Measurements from ENCODE around the gene S1PR5. TPM values are rescaled to one million over a fixed set of nuclear protein-coding genes. Genes with fewer than 3 reads are reported as not detected.

Gene S1PR5
- total RNA-seq, 1 donor from 2014 or later, result 6.7 TPM

DNA sequence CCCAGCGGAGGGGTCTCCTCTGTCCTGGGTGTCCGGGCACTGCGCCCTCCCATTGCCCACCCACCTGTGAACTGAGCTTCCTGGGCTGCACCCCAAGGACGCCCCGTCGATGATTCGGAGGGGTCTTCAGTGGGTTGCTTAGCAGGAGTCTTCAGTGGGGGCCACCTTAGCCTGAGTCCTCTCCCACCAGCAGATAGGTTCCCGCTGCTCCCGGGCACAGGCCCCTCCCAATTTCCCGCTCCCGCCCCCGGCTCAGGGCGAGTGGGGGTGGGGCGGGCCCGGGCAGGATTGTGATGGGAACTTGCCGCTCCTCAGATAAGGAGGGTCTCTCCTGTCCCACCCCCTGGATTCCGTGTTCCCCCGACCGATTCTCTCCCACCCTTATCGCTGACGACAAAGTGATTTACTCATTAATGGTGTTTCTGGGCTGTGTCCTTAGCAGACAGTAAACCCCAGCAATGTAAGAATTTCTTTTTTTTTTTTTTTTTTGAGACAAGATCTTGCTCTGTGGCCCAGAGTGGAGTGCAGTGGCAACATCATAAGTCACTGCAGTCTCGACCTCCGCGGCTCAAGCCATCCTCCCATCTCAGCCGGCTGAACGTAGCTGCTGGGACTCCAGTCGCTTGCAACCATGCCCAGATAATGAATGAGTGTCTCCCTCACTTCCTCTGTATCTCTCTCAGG, 655 bp upstream of the S1PR5 start:
- peak overlapping the region; percentile 64 for H3K27ac Mint-ChIP-seq (ENCODE audit: unreplicated experiment)
- no peaks in the 10 kb centered on the region for H3K27me3 Mint-ChIP-seq (ENCODE audit: low read depth)
- H3K4me1 Mint-ChIP-seq (ENCODE audit: low read depth), result peaks cover 31% of the 10 kb centered on the region
- no peak for DNase-seq (ENCODE audit: low spot score)
- no peaks in the 10 kb centered on the region for H3K9me3 Mint-ChIP-seq (ENCODE audit: low read depth)
- no peaks in the 10 kb centered on the region for H3K36me3 Mint-ChIP-seq (ENCODE audit: low read depth)
- TF ChIP-seq, protein P1, sequence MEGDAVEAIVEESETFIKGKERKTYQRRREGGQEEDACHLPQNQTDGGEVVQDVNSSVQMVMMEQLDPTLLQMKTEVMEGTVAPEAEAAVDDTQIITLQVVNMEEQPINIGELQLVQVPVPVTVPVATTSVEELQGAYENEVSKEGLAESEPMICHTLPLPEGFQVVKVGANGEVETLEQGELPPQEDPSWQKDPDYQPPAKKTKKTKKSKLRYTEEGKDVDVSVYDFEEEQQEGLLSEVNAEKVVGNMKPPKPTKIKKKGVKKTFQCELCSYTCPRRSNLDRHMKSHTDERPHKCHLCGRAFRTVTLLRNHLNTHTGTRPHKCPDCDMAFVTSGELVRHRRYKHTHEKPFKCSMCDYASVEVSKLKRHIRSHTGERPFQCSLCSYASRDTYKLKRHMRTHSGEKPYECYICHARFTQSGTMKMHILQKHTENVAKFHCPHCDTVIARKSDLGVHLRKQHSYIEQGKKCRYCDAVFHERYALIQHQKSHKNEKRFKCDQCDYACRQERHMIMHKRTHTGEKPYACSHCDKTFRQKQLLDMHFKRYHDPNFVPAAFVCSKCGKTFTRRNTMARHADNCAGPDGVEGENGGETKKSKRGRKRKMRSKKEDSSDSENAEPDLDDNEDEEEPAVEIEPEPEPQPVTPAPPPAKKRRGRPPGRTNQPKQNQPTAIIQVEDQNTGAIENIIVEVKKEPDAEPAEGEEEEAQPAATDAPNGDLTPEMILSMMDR (IDR thresholded peaks at IDR 0.05), result no peak
- H3K4me3 Mint-ChIP-seq (ENCODE audit: unreplicated experiment), result peak overlapping the region; percentile 62

DNA sequence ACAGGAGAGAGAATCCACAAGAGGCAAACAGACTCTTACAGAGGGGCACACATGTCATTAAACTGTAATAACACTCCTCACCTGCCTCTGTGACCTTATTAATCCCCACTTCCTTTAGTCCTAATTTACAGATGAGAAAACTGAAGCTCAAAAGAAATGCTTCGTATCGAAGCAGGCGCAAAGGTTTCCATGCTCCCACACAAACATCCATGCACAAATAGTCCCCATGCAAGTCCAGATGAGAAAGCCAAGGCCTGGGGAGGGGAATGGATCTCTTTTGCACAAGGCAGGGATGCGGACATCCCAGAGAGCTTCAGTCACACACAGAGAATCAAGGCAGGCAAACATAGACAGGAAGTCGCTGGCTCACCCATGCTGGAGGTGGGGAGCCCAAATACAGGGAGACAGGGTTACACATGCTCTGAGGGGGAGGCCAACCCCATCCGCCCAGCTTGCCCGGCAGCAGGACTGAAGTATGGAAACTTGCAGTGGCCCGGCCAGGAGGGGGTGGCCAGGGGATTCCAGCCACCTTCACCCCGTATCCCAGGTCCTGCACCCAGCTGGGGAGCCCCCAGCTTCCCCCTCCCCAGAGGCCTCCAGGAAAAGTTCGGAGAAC, 468 bp downstream of the S1PR5 start:
- TF ChIP-seq, protein P1 (IDR thresholded peaks at IDR 0.05), result no peak
- no peaks in the 10 kb centered on the region for H3K36me3 Mint-ChIP-seq (ENCODE audit: low read depth)
- no peaks in the 10 kb centered on the region for H3K9me3 Mint-ChIP-seq (ENCODE audit: low read depth)
- peak overlapping the region; percentile 79 for H3K4me3 Mint-ChIP-seq (ENCODE audit: unreplicated experiment)
- H3K27ac Mint-ChIP-seq (ENCODE audit: unreplicated experiment), result peak overlapping the region; percentile 80
- no peaks in the 10 kb centered on the region for H3K27me3 Mint-ChIP-seq (ENCODE audit: low read depth)
- DNase-seq (ENCODE audit: low spot score), result no peak
- H3K4me1 Mint-ChIP-seq (ENCODE audit: low read depth), result peaks cover 31% of the 10 kb centered on the region

DNA sequence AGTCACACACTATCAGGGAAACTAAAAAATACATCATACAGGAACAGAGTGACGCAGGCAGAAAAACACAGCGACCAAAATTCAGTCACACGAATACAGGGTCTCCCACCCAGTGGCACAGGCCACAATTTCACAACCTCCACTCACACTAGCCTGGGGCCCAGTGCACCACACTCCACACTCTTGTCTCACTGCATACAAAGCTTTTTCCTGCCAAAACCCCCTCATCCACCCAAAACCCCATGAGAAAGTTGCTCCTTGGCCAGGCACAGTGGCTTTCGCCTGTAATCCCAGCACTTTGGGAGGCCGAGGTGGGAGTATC, 1.2 kb downstream of the S1PR5 start:
- H3K4me3 Mint-ChIP-seq (ENCODE audit: unreplicated experiment), result peak overlapping the region; percentile 79
- TF ChIP-seq, protein P1 (IDR thresholded peaks at IDR 0.05), result no peak

DNA sequence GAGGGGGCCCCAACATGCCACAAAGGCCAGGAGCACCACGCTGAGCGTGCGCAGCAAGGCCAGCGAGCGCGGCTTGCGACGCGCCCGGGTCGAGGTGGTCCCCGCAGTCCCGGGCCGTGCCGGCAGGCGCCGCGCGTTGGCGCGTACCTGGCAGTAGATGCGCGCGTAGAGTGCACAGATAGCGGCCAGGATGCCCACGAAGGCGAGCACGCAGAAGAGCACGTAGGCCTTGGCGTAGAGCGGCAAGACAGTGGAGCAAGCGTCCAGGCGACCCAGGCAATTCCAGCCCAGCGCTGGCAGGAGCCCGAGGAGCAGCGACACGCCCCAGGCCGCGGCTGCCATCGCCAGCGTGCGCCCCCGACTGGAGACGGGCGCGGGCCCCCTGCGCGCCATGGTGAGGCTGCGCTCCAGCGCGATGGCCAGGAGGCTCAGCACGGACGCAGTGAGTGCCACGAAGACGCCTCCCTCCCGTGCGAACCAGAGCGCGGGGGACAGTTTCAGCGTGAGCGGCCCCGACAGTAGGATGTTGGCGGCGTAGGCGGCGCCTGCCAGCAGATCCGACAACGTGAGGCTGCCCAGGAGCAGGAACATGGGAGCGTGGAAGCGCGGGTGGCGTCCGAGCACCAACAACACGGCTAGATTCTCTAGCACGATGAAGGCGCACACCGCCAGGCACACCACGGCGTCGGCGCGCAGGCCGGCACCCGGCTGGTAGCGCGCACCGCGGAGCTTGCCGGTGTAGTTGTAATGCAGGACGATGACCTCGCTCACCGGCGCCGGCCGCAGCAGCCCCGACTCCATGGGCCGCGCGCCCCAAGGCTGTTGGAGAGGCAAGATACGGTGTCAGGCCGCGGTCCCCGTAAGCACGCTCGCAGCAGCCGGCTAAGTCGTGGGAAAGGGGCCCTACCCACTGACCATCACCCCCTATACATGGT, 2.8 kb downstream of the S1PR5 start:
- H3K4me3 Mint-ChIP-seq (ENCODE audit: unreplicated experiment), result no peak overlapping the region
- H3K9me3 Mint-ChIP-seq (ENCODE audit: low read depth), result no peaks in the 10 kb centered on the region
- no peaks in the 10 kb centered on the region for H3K36me3 Mint-ChIP-seq (ENCODE audit: low read depth)
- H3K27ac Mint-ChIP-seq (ENCODE audit: unreplicated experiment), result no peak overlapping the region
- no peak for DNase-seq (ENCODE audit: low spot score)
- no peaks in the 10 kb centered on the region for H3K27me3 Mint-ChIP-seq (ENCODE audit: low read depth)
- TF ChIP-seq, protein P1 (IDR thresholded peaks at IDR 0.05), result no peak
- H3K4me1 Mint-ChIP-seq (ENCODE audit: low read depth), result peaks cover 35% of the 10 kb centered on the region

More for the DNA sequence above, 1.2 kb downstream of the S1PR5 start:
- Mint-ChIP-seq H3K9me3 (ENCODE audit: low read depth) (no peaks in the 10 kb centered on the region), H3K27ac (ENCODE audit: unreplicated experiment) (no peak overlapping the region), H3K36me3 (ENCODE audit: low read depth) (no peaks in the 10 kb centered on the region), H3K27me3 (ENCODE audit: low read depth) (no peaks in the 10 kb centered on the region), H3K4me1 (ENCODE audit: low read depth) (peaks cover 31% of the 10 kb centered on the region)
- DNase-seq (ENCODE audit: low spot score), result no peak

DNA sequence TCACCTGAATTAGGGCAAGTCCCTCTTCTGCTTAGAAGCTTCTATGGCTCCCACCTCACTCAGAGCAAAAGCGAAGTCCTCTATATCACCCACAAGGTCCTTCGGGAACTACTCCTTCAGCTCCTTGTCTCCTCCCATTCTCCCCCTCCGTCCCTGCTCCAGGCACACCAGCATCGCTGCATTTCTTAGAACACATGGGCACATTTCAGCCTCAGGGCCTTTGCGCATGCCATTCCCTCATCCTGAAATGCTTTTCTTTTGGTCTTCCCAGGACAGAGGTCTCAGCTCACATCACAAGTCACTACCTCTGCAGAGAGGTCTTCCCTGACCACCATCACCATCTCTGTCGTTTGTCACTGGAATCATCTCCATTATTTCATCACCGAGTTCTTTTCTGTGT, 4.0 kb downstream of the S1PR5 start:
- Mint-ChIP-seq H3K36me3 (ENCODE audit: low read depth) (no peaks in the 10 kb centered on the region), H3K4me3 (ENCODE audit: unreplicated experiment) (no peak overlapping the region), H3K9me3 (ENCODE audit: low read depth) (no peaks in the 10 kb centered on the region), H3K27me3 (ENCODE audit: low read depth) (no peaks in the 10 kb centered on the region), H3K4me1 (ENCODE audit: low read depth) (peaks cover 25% of the 10 kb centered on the region), H3K27ac (ENCODE audit: unreplicated experiment) (no peak overlapping the region)
- DNase-seq (ENCODE audit: low spot score), result no peak
- TF ChIP-seq, protein P1 (IDR thresholded peaks at IDR 0.05), result no peak
